Stimulated activated CD4-positive, alpha-beta T cell treated with anti-CD3 and anti-CD28 coated beads, Interleukin-12 subunit alpha, Interleukin-12 subunit beta, amount 100 ng/mL, for 48 hours (primary cell): ENCODE data around the gene NOP53.
A peak's percentile ranks its signal among the peaks of the same experiment; 100 is the strongest.
"Not testable (repeated sequence)": the region's sequence is repeated elsewhere in the genome, so short reads cannot be mapped to it uniquely, and the experiment has no call there.

Experiments used
- DNase-seq, 3 donors: peaks; one replicate each; pipeline ENCODE4 v3.0.0-alpha.2; 2020; ENCODE audit warnings: low read depth in 2 of 3, low spot score in 1 of 3

Gene NOP53

DNA sequence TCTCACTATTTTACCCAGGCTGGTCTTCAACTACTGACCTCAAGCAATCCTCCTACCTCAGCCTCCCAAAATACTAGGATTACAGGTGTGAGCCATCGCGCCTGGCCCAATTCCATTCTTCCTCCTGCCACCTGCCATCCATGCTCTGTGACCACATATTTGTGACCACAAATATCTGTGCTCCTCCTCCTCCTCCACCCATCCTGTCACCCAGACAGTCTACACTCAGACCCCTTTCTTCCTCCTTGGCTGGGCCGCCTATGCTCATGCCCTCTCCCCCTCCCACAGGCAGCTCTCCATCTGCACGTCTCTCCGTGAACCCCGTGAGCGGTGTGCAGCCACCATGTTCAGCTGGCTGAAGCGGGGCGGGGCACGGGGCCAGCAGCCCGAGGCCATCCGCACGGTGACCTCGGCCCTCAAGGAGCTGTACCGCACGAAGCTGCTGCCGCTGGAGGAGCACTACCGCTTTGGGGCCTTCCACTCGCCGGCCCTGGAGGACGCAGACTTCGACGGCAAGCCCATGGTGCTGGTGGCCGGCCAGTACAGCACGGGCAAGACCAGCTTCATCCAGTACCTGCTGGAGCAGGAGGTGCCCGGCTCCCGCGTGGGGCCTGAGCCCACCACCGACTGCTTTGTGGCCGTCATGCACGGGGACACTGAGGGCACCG is 28.9 kb upstream of the NOP53 start:
- DNase-seq, result no peak

DNA sequence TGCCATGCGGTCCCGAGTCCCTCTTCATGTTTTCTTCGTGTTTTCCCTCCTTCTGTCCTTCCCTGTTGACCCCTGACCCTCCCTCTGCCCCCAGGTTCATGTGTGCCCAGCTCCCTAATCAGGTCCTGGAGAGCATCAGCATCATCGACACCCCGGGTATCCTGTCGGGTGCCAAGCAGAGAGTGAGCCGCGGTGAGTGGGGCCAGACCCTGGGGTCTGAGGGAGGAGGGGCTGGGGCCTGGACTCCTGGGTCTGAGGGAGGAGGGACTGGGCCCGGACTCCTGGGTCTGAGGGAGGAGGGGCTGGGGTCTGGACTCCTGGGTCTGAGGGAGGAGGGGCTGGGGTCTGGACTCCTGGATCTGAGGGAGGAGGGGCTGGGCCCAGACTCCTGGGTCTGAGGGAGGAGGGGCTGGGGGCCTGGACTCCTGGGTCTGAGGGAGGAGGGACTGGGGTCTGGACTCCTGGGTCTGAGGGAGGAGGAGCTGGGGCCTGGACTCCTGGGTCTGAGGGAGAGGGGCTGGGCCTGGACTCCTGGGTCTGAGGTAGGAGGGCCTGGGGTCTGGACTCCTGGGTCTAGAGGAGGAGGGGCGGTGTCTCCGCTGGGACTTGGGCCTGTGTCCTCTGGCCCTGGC is 26.8 kb upstream of the NOP53 start:
- not testable (repeated sequence) for DNase-seq

DNA sequence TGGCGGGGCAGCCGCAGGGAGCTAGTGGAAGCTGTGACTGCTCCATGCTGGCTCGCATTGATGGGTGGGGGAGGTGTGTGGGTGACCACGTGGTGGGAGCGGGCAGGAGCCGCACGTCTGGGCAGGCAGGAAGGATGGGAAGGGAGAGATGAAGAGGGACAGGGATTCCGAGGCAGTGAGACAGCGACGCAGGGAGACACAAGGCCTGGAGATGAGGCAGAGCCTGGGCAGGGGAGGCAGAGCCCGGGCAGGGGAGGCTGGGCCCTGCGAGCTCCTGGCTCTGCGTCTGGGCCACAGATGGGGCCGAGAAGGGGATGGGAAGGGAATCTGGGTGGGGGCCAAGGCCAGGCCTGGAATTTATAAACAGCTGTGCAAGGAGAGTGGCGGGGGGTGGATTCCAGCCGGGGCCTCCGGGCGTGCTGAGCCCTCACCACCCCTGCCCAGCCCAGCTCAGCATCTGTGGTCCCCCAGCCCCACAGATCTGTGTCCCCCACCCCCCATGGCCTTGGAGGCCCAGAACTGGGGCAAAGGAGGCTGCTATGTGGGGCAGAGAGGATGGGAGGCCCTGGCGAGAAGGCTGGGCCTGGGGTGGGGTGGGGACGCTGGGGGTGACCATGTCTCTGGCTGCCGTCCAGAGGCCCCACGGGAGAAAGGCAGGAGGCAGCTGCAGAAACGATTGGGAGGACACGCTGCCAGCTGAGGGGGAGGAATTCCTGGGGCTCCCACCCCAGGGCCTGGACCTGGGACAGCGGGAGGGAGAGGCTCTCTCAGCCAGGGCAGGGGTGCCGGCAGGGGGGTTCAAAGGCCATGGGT is 26.1 kb upstream of the NOP53 start:
- DNase-seq, result no peak

DNA sequence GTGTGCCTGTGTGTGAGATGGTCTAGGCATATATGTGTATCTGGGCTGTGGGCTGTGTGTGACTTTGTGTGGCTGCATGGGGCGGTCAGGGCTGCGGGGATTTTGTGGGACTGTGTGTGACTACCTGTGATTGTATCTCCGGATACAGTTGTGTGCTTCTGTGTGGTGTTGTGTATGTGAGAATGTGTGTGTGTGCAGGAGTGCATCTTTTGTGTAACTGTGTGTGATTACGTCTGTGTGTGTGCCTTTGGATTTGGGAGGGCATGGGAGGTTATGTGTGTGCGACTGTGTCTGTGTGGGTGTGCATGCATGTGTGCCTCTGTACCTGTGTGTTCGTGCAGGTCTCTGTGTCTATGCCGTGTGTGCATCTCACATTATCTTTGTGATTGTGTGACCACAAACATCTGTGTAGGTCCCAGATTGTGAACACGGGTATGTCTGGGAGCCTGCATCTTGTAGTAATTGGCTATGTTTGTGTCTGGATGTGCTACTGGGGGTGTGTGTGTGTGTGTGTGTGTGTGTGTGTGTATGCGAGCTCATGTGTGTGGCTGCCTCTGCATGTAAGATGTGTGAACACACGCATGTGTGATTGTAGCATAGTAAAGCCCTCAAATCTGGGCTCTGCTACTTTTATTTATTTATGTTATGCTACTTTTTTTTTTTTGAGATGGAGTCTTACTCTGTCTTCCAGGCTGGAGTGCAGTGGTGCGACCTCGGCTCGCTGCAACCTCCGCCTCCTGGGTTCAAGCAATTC is 24.5 kb upstream of the NOP53 start:
- DNase-seq, result no peak

GRCh38 chr19:47723581-47723940 is 21.8 kb upstream of the NOP53 start:
- DNase-seq, result peak in 1 of 3 donors; percentile 29

DNA sequence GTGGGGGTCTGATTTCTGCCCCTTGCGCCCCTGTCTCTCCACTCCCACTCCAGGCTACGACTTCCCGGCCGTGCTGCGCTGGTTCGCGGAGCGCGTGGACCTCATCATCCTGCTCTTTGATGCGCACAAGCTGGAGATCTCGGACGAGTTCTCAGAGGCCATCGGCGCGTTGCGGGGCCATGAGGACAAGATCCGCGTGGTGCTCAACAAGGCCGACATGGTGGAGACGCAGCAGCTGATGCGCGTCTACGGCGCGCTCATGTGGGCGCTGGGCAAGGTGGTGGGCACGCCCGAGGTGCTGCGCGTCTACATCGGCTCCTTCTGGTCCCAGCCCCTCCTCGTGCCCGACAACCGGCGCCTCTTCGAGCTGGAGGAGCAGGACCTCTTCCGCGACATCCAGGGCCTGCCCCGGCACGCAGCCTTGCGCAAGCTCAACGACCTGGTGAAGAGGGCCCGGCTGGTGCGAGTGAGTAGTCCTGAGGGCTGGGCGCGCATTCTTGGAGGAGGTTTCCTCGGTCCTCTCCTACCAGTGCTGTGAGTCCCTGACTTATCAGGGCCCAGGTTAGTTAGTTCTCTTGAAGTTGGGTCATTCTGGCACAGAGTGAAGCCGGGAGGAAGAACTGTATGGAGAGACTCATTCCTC is 19.5 kb upstream of the NOP53 start:
- no peak for DNase-seq

DNA sequence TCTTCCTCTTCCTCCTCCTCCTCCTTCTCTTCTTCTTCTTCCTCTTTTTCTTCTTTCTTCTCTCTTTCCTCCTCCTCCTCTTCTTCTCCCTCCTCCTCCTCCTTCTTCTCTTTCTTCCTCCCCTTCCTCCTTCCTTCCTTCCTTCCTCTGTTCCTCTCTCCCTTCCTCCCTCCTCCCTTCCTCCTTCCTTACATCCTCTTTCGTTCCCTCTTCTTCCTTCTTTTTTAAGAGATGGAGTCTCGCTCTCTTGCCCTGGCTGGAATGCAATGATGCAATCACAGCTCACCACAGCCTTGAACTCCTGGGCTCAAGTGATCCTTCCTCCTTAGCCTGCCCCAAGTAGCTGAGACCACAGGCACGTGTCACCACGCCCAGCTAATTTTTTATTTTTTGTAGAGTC is 18.9 kb upstream of the NOP53 start:
- no peak for DNase-seq

GRCh38 chr19:47728295-47728694 is 17.1 kb upstream of the NOP53 start:
- not testable (repeated sequence) for DNase-seq

GRCh38 chr19:47729468-47729798 is 15.9 kb upstream of the NOP53 start:
- no peak for DNase-seq

GRCh38 chr19:47729799-47730520 is 15.4 kb upstream of the NOP53 start:
- peak; percentile 54 to 65 (median 58) for DNase-seq

- no peak for DNase-seq
Measured at GRCh38 chr19:47730521-47730889, 14.8 kb upstream of the NOP53 start.

- no peak for DNase-seq
Measured at GRCh38 chr19:47730910-47731309, 14.4 kb upstream of the NOP53 start.

DNA sequence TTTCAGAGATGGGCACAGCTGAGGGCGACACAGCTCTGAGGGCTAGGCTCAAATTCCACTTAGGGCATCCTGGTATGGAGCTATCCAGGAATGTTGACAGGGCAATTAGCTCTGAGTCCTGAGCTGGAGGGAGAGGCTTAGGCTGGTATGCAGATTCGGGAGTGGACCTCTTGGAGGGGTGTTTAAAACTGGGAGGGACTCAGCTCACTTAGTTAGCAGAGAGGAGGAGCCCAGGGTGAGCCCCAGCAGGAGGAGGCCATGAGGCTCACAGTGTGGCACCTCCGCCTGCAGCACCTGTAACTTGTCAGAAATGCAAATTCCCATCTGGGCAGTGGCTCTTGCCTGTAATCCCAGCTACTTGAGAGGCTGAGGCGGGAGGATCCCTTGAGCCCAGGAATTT is 10.2 kb upstream of the NOP53 start:
- no peak for DNase-seq

DNA sequence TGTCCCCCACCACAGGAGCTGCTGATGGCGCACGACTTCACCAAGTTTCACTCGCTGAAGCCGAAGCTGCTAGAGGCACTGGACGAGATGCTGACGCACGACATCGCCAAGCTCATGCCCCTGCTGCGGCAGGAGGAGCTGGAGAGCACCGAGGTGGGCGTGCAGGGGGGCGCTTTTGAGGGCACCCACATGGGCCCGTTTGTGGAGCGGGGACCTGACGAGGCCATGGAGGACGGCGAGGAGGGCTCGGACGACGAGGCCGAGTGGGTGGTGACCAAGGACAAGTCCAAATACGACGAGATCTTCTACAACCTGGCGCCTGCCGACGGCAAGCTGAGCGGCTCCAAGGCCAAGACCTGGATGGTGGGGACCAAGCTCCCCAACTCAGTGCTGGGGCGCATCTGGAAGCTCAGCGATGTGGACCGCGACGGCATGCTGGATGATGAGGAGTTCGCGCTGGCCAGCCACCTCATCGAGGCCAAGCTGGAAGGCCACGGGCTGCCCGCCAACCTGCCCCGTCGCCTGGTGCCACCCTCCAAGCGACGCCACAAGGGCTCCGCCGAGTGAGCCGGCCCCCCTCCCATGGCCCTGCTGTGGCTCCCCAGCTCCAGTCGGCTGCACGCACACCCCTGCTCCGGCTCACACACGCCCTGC is 4.4 kb upstream of the NOP53 start:
- DNase-seq, result no peak

GRCh38 chr19:47741544-47742140 is 3.7 kb upstream of the NOP53 start:
- no peak for DNase-seq

DNA sequence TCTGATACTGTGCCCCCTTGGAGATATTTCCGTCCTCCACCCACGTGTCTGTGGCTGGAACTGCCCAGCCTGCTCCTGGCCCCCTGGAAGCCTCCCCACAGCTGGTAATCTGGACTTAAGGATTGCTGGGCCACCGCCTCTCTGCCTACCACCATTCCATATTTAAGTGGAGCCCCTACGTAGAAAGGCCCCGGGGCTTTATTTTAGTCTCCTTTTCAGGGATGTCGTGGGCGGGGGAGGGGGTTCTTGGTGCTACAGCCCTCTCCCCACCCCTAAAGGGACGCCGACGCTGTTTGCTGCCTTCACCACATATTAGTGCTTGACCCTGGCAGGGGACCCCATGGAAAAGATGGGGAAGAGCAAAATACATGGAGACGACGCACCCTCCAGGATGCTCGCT is 2.7 kb upstream of the NOP53 start:
- DNase-seq, result no peak

- not testable (repeated sequence) for DNase-seq
Measured at GRCh38 chr19:47746129-47746528, 783 bp downstream of the NOP53 start.

GRCh38 chr19:47749326-47749725 is 4.0 kb downstream of the NOP53 start:
- no peak for DNase-seq

- DNase-seq, result no peak
Measured at GRCh38 chr19:47750752-47751151, 5.4 kb downstream of the NOP53 start.
